Measurements from ENCODE around the gene KLK15.

GRCh38 chr19:50795664-50796073 is 37.7 kb downstream of the KLK15 start:
- peak; percentile 38 for TF ChIP-seq POLR2A (IDR thresholded peaks at IDR 0.05; ENCODE audit: low read length)
- TF ChIP-seq GATA1 (IDR thresholded peaks at IDR 0.05; ENCODE audit: low read depth, low read length): no peak

Measured in erythroblast (primary cell).